ENCODE results near the gene RPL3. TPM values are rescaled to one million over a fixed set of nuclear protein-coding genes. Genes with fewer than 3 reads are reported as not detected.
"Not testable (repeated sequence)": the region's sequence is repeated elsewhere in the genome, so short reads cannot be mapped to it uniquely, and the experiment has no call there.

Gene RPL3
- total RNA-seq: 1,000 to 10,000 TPM; 2,348 to 3,152 TPM

DNA sequence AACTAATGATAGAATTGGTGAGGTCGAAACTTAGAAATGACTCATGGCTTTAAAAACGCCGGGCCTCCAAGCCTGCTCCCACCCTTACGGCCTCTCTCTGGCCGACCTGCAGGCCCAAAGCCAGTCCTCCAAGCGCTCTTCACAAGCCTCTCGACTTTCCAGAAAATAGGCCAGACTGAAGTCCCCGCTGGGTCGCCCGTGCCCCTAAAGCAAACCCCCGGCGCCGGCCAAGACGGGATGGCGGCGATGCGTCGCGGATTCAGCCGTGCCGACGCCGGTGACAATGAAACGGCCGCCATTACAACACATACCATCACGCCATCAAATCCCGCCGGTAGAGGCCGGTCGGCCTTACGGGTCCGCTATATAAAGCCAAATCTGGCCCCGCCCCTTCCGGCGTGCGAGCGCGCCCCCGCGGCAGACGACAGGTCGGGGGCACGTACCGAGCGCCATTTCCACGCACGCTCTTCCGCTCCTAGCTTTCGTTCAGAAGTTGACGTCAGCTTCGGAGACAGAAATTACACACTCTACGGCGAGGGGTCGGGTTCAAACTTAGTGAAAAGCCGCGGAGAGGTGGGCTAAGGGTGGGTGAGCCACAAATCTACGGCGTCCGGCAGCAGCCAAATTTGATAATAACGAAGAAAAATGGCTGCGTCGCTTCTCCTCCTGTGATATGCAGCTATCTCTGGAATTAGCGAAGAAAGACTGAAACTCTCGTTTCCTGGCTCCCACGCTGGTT is at the start of gene RPL3:
RPL3 (minus strand) TSS at position 340 of the 739 bp plus-strand sequence; CDS start at position 314, 26 bp downstream.
- Mint-ChIP-seq H3K36me3 (peaks cover 49 to 52% of the 10 kb centered on the region in 2 donors), H3K9me3 (no peaks in the 10 kb centered on the region), H3K27ac (peak within 1 kb of the TSS; percentile 98 to 100)
- ATAC-seq: peak; percentile 77 to 85
- peak; percentile 97 to 99 for DNase-seq (ENCODE audit: low spot score in 2 of 2)

- Mint-ChIP-seq H3K27ac (no peak overlapping the region), H3K36me3 (no peaks in the 10 kb centered on the region), H3K9me3 (no peaks in the 10 kb centered on the region)
- DNase-seq (ENCODE audit: low spot score in 2 of 2): no peak
- ATAC-seq: no peak
These were observed 49.8 kb upstream of the RPL3 start for GRCh38 chr22:39369186-39369585.

- H3K36me3 Mint-ChIP-seq: no peaks in the 10 kb centered on the region
- ATAC-seq (no peak), DNase-seq (ENCODE audit: low spot score in 2 of 2) (no peak)
- H3K9me3 Mint-ChIP-seq: no peaks in the 10 kb centered on the region
- no peak overlapping the region for H3K27ac Mint-ChIP-seq
These were observed 49.1 kb upstream of the RPL3 start for GRCh38 chr22:39368461-39368911.

- ATAC-seq (peak in 1 of 2 donors; percentile 20), DNase-seq (ENCODE audit: low spot score in 2 of 2) (no peak)
- Mint-ChIP-seq H3K9me3 (no peaks in the 10 kb centered on the region), H3K36me3 (no peaks in the 10 kb centered on the region), H3K27ac (peak overlapping the region in 1 of 2 donors; percentile 75)
These were observed 47.6 kb upstream of the RPL3 start for GRCh38 chr22:39367035-39367434.

- Mint-ChIP-seq H3K9me3 (no peaks in the 10 kb centered on the region), H3K36me3 (no peaks in the 10 kb centered on the region), H3K27ac (no peak overlapping the region)
- ATAC-seq: no peak
- no peak for DNase-seq (ENCODE audit: low spot score in 2 of 2)
These were observed 46.0 kb upstream of the RPL3 start for GRCh38 chr22:39365492-39365780.

GRCh38 chr22:39364714-39365491 is 45.5 kb upstream of the RPL3 start:
- no peak for DNase-seq (ENCODE audit: low spot score in 2 of 2)
- H3K9me3 Mint-ChIP-seq: no peaks in the 10 kb centered on the region
- no peaks in the 10 kb centered on the region for H3K36me3 Mint-ChIP-seq
- no peak for ATAC-seq
- peak overlapping the region in 1 of 2 donors; percentile 38 for H3K27ac Mint-ChIP-seq

GRCh38 chr22:39363751-39364515 is 44.5 kb upstream of the RPL3 start:
- H3K36me3 Mint-ChIP-seq: no peaks in the 10 kb centered on the region
- ATAC-seq (no peak), DNase-seq (ENCODE audit: low spot score in 2 of 2) (no peak)
- peak overlapping the region in 1 of 2 donors; percentile 38 for H3K27ac Mint-ChIP-seq
- no peaks in the 10 kb centered on the region for H3K9me3 Mint-ChIP-seq

GRCh38 chr22:39362932-39363331 is 43.5 kb upstream of the RPL3 start:
- no peaks in the 10 kb centered on the region for H3K9me3 Mint-ChIP-seq
- DNase-seq (ENCODE audit: low spot score in 2 of 2) (no peak), ATAC-seq (no peak)
- H3K36me3 Mint-ChIP-seq: no peaks in the 10 kb centered on the region
- H3K27ac Mint-ChIP-seq: peak overlapping the region; percentile 34 to 59

GRCh38 chr22:39362271-39362670 is 42.8 kb upstream of the RPL3 start:
- ATAC-seq (no peak), DNase-seq (ENCODE audit: low spot score in 2 of 2) (no peak)
- Mint-ChIP-seq H3K27ac (peak overlapping the region in 1 of 2 donors; percentile 59), H3K36me3 (no peaks in the 10 kb centered on the region), H3K9me3 (no peaks in the 10 kb centered on the region)

- no peaks in the 10 kb centered on the region for H3K9me3 Mint-ChIP-seq
- no peak overlapping the region for H3K27ac Mint-ChIP-seq
- no peaks in the 10 kb centered on the region for H3K36me3 Mint-ChIP-seq
- DNase-seq (ENCODE audit: low spot score in 2 of 2) (no peak), ATAC-seq (no peak)
These were observed 42.1 kb upstream of the RPL3 start for GRCh38 chr22:39361496-39361895.

- H3K27ac Mint-ChIP-seq: no peak overlapping the region
These were observed 41.4 kb upstream of the RPL3 start for GRCh38 chr22:39360674-39361413.

GRCh38 chr22:39360242-39360641 is 40.8 kb upstream of the RPL3 start:
- Mint-ChIP-seq H3K27ac (no peak overlapping the region), H3K36me3 (no peaks in the 10 kb centered on the region), H3K9me3 (no peaks in the 10 kb centered on the region)
- ATAC-seq (no peak), DNase-seq (ENCODE audit: low spot score in 2 of 2) (no peak)

More at GRCh38 chr22:39360674-39361413, 41.4 kb upstream of the RPL3 start:
- H3K9me3 Mint-ChIP-seq: no peaks in the 10 kb centered on the region
- DNase-seq (ENCODE audit: low spot score in 2 of 2): no peak
- no peaks in the 10 kb centered on the region for H3K36me3 Mint-ChIP-seq
- ATAC-seq: no peak

DNA sequence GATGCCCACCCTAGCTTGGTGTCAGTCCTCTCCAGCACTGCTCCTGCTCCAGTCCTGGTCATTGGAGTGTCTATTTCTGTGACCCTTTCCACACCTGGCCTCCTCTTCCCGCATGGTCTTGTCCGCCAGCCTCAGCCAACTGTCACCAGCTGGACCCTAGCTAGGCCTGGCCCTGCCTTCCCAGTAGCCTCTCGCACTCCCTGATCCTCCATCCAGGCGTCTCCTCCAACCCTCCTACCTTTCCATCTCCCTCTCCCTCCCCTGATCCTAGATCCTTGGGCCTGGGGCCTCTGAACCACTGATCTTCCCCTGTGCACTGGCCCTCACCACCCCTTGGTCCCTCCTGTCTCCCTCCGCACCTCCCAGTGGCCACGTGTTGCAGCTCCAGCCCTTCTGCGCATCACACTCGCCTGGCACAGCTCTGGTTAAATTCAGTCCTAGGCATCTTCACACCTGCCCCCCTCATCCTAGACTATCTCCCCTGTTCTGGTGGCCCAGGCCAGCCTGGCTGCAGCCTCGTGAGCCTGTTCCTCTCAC is 40.3 kb upstream of the RPL3 start:
- no peak for DNase-seq (ENCODE audit: low spot score in 2 of 2)
- Mint-ChIP-seq H3K36me3 (no peaks in the 10 kb centered on the region), H3K27ac (no peak overlapping the region), H3K9me3 (no peaks in the 10 kb centered on the region)
- ATAC-seq: no peak

GRCh38 chr22:39358197-39358596 is 38.8 kb upstream of the RPL3 start:
- not testable (repeated sequence) for DNase-seq (ENCODE audit: low spot score in 2 of 2); H3K36me3 Mint-ChIP-seq; H3K9me3 Mint-ChIP-seq; H3K27ac Mint-ChIP-seq; ATAC-seq

- not testable (repeated sequence) for DNase-seq (ENCODE audit: low spot score in 2 of 2); H3K36me3 Mint-ChIP-seq
These were observed 38.0 kb upstream of the RPL3 start for GRCh38 chr22:39357110-39358108.

More at GRCh38 chr22:39357110-39358108, 38.0 kb upstream of the RPL3 start:
- H3K9me3 Mint-ChIP-seq, H3K27ac Mint-ChIP-seq, ATAC-seq: not testable (repeated sequence)
